Measurements from ENCODE around the gene NAV2.

Gene NAV2

DNA sequence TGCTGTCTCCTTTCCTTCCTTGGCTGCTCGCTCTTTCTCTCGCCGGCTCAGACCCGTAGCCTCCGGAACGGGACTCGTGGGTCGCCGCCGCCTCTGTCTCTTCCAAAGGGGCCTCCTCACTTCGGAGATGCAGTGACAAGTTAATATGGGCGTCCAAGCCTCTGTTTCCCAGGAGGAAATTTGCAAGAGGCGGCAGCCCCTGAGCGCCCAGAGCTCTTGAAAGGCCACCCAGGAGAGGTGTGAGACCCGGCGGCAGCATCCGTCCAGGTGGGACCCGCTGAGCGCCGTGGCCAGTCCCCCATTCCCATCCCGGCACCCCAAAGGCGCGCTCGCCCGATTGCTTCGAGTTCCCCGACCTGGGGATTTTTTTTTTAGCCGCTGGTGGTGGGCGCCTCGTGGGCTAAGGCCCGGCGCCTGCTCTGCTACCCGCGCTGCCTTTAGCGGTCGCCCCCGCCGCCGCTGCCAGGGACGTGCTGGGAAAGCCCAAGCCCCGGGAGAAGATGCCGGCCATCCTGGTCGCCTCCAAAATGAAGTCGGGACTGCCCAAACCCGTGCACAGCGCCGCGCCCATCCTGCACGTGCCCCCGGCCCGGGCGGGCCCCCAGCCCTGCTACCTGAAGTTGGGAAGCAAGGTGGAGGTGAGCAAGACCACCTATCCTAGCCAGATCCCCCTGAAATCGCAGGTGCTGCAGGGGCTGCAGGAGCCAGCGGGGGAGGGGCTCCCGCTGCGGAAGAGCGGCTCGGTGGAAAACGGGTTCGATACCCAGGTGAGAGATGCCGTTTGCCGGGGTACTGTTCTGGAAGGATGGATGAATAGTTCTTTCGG is 772 bp downstream of the NAV2 start:
- ChIA-PET POLR2A (no interaction called here), CTCF (interaction anchor here (0.9 to 1.6 kb wide), 2 partner anchors 30 to 643 kb away, joined by 3 read pairs; no protein-coding TSS in a partner anchor)
- TF ChIP-seq, protein P1, sequence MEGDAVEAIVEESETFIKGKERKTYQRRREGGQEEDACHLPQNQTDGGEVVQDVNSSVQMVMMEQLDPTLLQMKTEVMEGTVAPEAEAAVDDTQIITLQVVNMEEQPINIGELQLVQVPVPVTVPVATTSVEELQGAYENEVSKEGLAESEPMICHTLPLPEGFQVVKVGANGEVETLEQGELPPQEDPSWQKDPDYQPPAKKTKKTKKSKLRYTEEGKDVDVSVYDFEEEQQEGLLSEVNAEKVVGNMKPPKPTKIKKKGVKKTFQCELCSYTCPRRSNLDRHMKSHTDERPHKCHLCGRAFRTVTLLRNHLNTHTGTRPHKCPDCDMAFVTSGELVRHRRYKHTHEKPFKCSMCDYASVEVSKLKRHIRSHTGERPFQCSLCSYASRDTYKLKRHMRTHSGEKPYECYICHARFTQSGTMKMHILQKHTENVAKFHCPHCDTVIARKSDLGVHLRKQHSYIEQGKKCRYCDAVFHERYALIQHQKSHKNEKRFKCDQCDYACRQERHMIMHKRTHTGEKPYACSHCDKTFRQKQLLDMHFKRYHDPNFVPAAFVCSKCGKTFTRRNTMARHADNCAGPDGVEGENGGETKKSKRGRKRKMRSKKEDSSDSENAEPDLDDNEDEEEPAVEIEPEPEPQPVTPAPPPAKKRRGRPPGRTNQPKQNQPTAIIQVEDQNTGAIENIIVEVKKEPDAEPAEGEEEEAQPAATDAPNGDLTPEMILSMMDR (IDR thresholded peaks at IDR 0.05; ENCODE audit: control extremely low read depth, extremely low read depth, low read depth, missing control alignments) = no peak
- DNase-seq (ENCODE audit: extremely low spot score) = no peak

DNA sequence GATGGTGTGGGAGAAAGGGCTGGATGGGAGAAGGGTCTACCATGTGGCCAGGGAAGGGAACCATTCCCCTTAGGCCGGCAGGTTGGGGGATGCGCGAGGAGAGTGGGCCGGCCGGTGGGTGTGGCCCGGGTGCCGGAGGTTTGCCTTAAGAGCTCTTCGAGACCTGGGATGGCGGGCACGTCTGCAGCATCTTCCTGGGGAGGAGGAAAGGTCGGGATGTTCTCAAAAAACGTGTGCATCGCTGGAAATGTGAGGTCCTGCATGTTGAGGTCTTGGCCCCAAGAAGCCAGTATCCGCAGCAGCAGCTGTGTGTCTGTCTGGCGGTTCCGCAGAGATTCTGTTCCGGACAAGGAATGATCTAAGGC is 1.4 kb downstream of the NAV2 start:
- CTCF ChIA-PET = interaction anchor here (0.9 kb wide), 1 partner anchor 30 kb away, joined by 3 read pairs; no protein-coding TSS in a partner anchor
- POLR2A ChIA-PET = no interaction called here

DNA sequence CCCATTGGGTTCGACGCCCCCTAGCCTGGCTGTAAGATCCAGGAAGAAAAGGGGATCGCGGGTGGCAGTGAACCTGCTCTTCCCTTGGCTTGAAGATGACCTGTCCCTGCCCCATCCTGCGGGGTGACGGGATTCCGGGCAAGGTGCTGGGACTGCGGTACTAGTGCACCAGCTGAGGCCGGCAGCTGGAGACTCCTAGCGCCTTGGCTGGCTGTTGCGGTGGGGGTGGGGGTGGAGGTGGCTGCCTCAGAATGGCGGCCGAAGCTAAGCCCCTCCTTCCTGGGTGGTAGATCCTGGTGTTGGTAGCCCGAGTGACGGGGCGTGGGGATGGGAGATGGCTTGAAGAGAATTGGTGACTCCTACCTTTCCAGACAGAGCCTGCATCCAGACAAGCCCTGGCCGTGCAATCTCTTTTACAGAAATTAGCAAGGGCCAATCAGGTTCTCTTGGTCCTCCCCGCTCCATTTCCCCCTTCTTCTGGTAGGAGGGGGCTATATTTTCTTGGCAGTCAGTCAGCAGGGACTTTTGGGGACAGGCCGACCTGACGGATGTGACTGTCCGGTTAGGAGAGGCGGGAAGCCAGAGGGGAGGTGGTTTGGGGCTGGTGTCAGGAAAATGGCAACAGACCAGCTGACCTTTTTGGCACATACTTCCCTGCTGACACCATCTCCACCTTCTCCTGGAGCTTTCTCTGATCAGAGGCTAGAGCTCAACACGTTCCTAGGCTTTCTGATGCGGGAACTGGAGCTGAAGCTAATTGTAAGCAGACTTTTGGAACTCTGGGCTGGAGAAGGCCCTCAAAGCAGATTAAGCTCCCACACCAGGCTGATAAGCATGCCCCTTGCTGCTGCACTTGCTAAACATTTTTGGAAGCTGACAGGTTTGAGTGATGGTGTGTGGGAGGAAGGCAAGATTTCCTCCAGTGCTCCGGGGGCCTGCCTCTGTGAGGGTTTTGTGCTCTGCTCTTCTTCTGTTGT is 2.0 kb downstream of the NAV2 start:
- POLR2A ChIA-PET = no interaction called here
- DNase-seq (ENCODE audit: extremely low spot score) = no peak
- TF ChIP-seq, protein P1 (IDR thresholded peaks at IDR 0.05; ENCODE audit: control extremely low read depth, extremely low read depth, low read depth, missing control alignments) = no peak
- CTCF ChIA-PET = interaction anchor here (0.9 kb wide), 1 partner anchor 29 kb away, joined by 3 read pairs; no protein-coding TSS in a partner anchor

More for the DNA sequence above, 1.4 kb downstream of the NAV2 start:
- DNase-seq (ENCODE audit: extremely low spot score) = no peak
- TF ChIP-seq, protein P1 (IDR thresholded peaks at IDR 0.05; ENCODE audit: control extremely low read depth, extremely low read depth, low read depth, missing control alignments) = no peak

DNA sequence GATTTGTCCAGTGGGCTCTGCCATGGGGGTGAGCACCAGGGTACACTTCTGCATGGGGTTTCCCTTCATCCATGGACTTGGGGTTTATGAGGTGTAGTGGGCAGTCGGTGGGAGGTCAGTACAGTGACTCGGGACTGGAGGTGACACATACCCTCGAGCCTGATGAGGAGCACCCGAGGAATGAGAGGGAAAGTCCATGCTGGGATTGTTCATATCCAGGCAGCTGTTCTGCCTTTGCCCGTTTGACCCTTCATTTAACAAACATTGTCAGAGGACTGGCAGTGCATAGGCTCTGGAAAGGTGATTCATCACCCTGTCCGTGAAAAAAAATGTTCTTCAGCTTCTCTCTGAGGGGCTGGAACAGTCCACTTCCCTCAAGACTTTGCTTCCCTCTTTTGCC is 2.7 kb downstream of the NAV2 start:
- ChIA-PET POLR2A (no interaction called here), CTCF (interaction anchor here (0.7 to 1.3 kb wide), 2 partner anchors 8 to 27 kb away, joined by 3 read pairs; no protein-coding TSS in a partner anchor)
- TF ChIP-seq, protein P1 (IDR thresholded peaks at IDR 0.05; ENCODE audit: control extremely low read depth, extremely low read depth, low read depth, missing control alignments) = no peak
- no peak for DNase-seq (ENCODE audit: extremely low spot score)

DNA sequence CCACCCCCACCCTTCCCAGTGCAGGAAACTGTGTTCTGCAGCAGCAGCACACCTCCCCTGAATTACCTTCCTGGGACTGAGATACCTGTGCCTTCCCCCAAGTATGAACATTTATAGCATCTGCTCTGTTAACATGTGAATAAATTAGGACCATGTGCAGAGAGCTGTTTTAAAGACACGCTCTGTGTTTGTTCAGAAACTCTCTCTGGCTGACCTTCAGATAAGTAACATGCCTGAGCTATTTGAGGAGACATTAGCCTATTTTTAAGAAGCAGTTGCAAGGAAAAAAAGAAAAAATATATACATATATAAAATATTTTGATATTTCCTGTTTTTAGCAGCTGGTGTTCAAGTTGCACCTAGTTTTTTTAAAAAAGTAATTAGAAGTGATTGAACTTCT is 5.4 kb downstream of the NAV2 start:
- no peak for DNase-seq (ENCODE audit: extremely low spot score)
- POLR2A ChIA-PET = no interaction called here
- CTCF ChIA-PET = interaction anchor here (0.9 to 2.1 kb wide), 3 partner anchors 11 to 25 kb away, joined by 3 to 7 read pairs (median 3); no protein-coding TSS in a partner anchor
- TF ChIP-seq, protein P1 (IDR thresholded peaks at IDR 0.05; ENCODE audit: control extremely low read depth, extremely low read depth, low read depth, missing control alignments) = no peak

DNA sequence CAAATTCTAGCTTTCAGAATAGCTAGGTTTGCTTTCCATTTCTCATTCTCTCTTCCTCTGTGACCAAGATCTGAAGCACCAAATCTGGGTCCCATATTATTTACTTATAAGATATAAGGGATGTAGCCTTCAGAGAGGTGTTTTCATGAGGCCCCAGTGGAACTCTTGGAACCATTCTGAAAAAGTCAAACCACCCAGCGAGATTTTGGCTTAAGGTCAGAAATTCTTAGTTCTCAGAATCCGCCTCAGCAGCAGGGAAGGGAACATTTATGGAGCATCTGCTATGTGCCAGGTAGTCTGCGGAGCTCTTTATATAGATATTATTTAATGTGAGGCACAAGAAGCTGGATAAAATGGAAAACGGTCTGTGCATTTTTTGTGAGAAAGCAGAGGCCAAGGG is 6.3 kb downstream of the NAV2 start:
- TF ChIP-seq, protein P1 (IDR thresholded peaks at IDR 0.05; ENCODE audit: control extremely low read depth, extremely low read depth, low read depth, missing control alignments) = no peak
- ChIA-PET POLR2A (no interaction called here), CTCF (interaction anchor here (1.2 to 2.1 kb wide), 3 partner anchors 10 to 186 kb away, joined by 3 to 7 read pairs (median 3); no protein-coding TSS in a partner anchor)
- no peak for DNase-seq (ENCODE audit: extremely low spot score)

Data from GM10248 (cell line).